Epidermal melanocyte (primary cell): ENCODE data around the gene NOM1.
A peak's percentile ranks its signal among the peaks of the same experiment; 100 is the strongest.

ENCODE experiments used
- DNase-seq: peaks from one replicate; pipeline ENCODE4 v3.0.0; 2011; ENCODE audit warnings: low spot score; ENCODE audit not compliant: insufficient read length

Gene NOM1

GRCh38 chr7:157004521-157005455, 55.3 kb downstream of the NOM1 start:
- peak; percentile 16 for DNase-seq

- peak; percentile 18 for DNase-seq
Observed at GRCh38 chr7:157005456-157006204, 56.1 kb downstream of the NOM1 start.

GRCh38 chr7:157006205-157006747, 56.8 kb downstream of the NOM1 start:
- DNase-seq: peak; percentile 12

- peak; percentile 15 for DNase-seq
Observed at GRCh38 chr7:157006829-157007469, 57.4 kb downstream of the NOM1 start.

- no peak for DNase-seq
Observed at GRCh38 chr7:157007470-157008066, 58.1 kb downstream of the NOM1 start.

GRCh38 chr7:157008206-157009169, 59.0 kb downstream of the NOM1 start:
- DNase-seq: no peak

- DNase-seq: no peak
Observed at GRCh38 chr7:157009170-157009777, 59.8 kb downstream of the NOM1 start.

- no peak for DNase-seq
Observed at GRCh38 chr7:157009778-157010587, 60.5 kb downstream of the NOM1 start.

- no peak for DNase-seq
Observed at GRCh38 chr7:157010588-157011332, 61.2 kb downstream of the NOM1 start, which contains the start of gene MNX1. MNX1 (minus strand) TSS chr7:157010663; CDS start chr7:157010350, 313 bp downstream.

GRCh38 chr7:157011333-157012112, 62.0 kb downstream of the NOM1 start:
- DNase-seq: no peak

GRCh38 chr7:157012113-157012547, 62.6 kb downstream of the NOM1 start:
- DNase-seq: no peak

GRCh38 chr7:157013101-157013500, 63.6 kb downstream of the NOM1 start:
- no peak for DNase-seq

GRCh38 chr7:157013602-157014549, 64.4 kb downstream of the NOM1 start:
- no peak for DNase-seq

GRCh38 chr7:157014635-157015555, 65.4 kb downstream of the NOM1 start:
- no peak for DNase-seq

GRCh38 chr7:157016024-157016351, 66.5 kb downstream of the NOM1 start:
- DNase-seq: no peak
